Measurements from ENCODE around the gene UBXN1. TPM values are rescaled to one million over a fixed set of nuclear protein-coding genes. Genes with fewer than 3 reads are reported as not detected.
"Not testable (repeated sequence)": the region's sequence is repeated elsewhere in the genome, so short reads cannot be mapped to it uniquely, and the experiment has no call there.

Gene UBXN1
- total RNA-seq, 1 donor from 2014 or later = 105 TPM

GRCh38 chr11:62708392-62708791 lies 29.5 kb upstream of the UBXN1 start:
- no peak for DNase-seq (ENCODE audit: low read depth)

DNA sequence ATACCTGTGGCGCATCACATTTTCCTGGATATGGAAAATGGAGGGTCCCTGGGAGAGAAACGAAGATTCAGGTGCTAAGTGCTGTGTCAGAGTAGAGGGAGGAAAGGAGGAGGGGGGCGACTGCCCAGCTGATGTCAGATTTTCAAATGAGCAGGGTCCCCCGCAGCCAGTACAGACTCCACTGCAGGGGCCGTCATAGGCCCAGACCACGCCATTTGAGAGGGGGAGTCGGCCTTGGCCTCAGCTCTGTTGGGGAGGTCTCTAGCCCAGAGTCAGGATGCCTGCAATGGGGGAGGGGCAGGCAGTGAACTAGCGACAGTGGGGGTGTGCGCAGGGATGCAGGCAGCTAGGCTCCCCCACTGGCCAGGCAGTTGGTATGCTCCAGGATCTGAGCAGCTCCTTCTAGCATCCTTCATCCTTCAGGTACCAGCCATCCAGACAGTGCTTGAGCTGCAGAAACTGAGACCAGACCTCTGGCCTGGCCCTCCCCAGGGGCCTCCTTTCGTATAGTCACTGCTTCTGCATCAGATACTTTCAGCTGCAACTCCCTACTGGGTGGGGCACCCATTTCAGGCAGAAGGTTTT lies 28.5 kb upstream of the UBXN1 start, which contains the start of the genes BSCL2 and GNG3:
Gene BSCL2, minus strand, starts transcription at position 148 of the 585 bp plus-strand sequence. CDS start 229 bp downstream, outside the sequence.
Gene GNG3, plus strand, starts transcription at position 400 of the 585 bp plus-strand sequence. CDS start 620 bp downstream, outside the sequence.
- DNase-seq (ENCODE audit: low read depth) = no peak

- DNase-seq (ENCODE audit: low read depth) = no peak
Measured at GRCh38 chr11:62706850-62707247, 28.0 kb upstream of the UBXN1 start.

- DNase-seq (ENCODE audit: low read depth) = peak; percentile 79
Measured at GRCh38 chr11:62705880-62706849, 27.3 kb upstream of the UBXN1 start.

DNA sequence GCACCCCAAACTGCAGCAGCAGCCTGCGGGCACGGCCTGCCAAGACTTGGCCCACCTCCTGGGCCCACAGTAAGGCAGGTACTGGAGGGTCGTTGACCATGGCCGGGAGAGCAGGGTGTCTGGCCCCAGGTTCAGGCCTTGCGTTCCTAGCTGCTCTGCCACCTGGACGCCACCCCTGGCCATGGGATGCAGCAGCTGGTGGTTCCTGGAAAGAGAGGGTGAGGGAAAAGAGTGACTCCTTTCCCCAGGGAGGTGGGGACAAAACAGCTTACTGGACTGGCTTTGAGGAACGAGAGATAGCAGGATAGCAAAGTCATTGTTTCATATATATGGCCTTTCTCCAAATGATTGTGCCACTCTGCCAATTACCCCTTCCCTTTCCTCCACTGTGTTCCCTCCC lies 26.5 kb upstream of the UBXN1 start:
- no peak for DNase-seq (ENCODE audit: low read depth)

DNA sequence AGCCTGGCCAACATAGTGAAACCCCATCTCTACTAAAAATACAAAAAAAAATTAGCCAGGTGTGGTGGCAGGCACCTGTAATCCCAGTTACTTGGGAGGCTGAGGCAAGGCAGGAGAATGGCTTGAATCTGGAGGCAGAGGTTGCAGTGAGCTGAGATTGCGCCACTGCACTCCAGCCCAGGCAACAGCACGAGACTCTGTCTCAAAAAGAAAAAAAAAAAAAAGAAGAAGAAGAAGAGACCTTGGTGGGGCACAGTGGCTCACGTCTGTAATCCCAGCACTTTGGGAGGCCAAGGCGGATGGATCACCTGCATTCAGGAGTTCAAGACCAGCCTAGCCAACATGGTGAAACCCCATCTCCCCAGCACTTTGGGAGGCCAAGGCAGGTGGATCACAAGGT lies 25.0 kb upstream of the UBXN1 start:
- DNase-seq (ENCODE audit: low read depth) = not testable (repeated sequence)

GRCh38 chr11:62702246-62702645 lies 23.4 kb upstream of the UBXN1 start:
- DNase-seq (ENCODE audit: low read depth) = no peak

DNA sequence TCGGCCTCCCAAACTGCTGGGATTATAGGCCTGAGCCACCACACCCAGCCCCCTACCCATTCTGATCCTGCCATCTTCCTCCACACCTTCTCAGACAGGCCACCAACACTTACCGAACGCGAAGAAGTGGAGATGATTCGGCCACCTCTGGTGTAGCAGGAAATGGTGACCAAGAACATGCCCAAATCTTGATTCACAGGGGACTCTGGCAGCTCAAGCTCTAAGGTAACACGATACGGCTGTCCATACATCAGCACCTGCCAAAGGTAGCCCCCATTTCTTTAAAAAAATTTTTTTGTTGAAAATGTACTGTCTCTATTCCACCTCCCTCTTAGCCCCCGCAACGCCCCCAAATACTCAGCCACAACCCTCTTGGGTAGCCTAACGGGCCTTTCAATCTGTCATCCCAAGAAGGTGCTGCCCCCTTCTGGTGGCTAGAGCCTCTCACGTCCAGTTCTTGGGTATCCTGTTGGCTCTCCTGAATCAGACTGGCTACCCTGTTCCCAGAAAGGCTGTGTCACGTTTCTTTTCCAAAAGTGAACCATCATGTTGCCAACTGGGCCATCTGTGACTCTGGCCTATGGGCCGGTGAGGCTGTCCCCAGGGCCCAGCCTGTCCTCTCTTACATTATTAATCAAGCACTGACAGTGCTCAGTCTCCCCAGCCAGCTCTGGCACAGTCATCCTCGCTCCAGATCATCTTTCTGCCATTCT lies 15.7 kb upstream of the UBXN1 start:
- DNase-seq (ENCODE audit: low read depth) = peak; percentile 63

GRCh38 chr11:62693624-62694023 lies 14.8 kb upstream of the UBXN1 start:
- not testable (repeated sequence) for DNase-seq (ENCODE audit: low read depth)

DNA sequence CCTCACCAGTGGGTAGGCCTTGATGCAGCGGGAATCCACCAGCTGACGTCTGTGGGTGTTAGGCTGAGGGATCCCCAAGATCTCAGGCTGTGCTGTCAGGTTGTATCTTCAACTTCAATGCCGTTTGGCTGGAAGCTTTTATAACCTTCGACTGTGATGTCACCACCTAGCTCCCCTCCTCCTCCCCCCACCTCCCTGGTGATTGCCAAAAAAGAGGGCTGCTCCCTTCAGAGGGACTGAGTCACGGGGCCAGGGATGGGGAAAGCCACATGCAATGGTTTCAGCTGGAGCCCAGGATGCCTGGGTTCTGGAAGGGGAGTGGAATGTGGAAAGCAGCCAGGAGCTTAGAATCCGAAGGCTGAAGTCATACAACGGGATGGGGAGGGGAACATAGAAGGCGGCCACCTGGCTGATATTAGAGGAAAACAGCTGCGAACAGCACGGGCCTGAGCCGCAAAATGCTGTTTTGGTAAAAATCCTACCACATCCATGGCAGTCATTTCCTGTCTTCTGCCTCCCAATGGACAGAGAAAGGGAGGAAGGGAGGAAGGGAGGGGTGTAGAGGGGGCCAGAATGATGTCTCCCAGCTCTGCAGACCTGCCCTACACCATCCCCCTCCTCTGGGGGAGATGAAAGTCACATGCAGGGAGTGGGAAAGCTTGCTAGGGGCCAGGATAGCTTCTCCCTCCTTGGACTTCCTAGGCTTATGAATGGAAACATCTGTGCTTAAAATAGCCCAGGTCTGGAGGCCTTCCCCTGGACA lies 10.7 kb upstream of the UBXN1 start, which contains the start of gene LRRN4CL:
Gene LRRN4CL, minus strand, starts transcription at position 110 of the 763 bp plus-strand sequence. CDS start 1,022 bp downstream, outside the sequence.
- no peak for DNase-seq (ENCODE audit: low read depth)

GRCh38 chr11:62688491-62688890 lies 9.6 kb upstream of the UBXN1 start:
- DNase-seq (ENCODE audit: low read depth) = peak; percentile 34

- no peak for DNase-seq (ENCODE audit: low read depth)
Measured at GRCh38 chr11:62687508-62688396, 8.9 kb upstream of the UBXN1 start.

GRCh38 chr11:62682518-62682917 lies 3.6 kb upstream of the UBXN1 start:
- DNase-seq (ENCODE audit: low read depth) = no peak

GRCh38 chr11:62680825-62681240 lies 2.0 kb upstream of the UBXN1 start:
- DNase-seq (ENCODE audit: low read depth) = peak; percentile 82

GRCh38 chr11:62678433-62678769 lies 472 bp downstream of the UBXN1 start:
- DNase-seq (ENCODE audit: low read depth) = no peak

DNA sequence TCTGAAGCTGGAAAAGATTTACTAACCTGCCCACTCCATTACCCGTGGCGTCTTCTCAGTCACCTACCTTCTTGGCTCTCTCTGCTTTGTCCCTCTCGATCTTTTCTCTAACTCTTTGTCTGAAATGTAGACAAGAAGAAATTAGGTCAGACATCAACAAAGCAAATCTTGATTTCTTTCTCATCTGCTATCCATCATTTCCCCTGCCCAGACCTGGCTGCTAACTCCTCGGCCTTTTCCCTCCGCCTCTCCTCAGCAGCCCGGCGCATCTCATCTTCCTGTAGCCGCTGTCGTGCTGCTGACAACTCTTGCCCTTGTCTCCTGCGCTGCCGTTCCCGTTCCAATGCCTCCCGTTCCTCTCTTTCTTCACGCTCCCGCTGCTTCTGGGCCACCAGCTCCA lies 1.2 kb downstream of the UBXN1 start:
- no peak for DNase-seq (ENCODE audit: low read depth)

- no peak for DNase-seq (ENCODE audit: low read depth)
Measured at GRCh38 chr11:62677156-62677555, 1.7 kb downstream of the UBXN1 start.

DNA sequence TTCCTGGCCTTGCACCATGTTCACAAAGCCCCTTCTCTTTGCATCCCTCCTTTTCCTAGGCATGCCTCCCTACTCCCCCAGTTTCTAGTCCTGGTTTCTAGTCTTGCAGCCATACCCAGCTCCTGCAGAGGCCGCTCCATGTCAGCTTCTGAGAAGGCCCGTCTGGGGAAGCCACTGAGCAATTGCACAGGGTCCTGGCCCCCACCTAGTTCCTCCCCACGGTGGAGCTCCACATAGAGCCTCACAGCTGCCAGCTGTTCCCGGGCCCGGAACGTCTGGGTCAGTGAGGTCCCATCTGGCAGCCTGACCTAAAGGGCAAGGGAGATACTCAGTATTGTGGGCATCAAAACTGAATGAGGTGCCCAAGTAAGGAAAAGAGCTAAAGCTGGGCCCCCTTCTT lies 2.2 kb downstream of the UBXN1 start:
- DNase-seq (ENCODE audit: low read depth) = no peak

DNA sequence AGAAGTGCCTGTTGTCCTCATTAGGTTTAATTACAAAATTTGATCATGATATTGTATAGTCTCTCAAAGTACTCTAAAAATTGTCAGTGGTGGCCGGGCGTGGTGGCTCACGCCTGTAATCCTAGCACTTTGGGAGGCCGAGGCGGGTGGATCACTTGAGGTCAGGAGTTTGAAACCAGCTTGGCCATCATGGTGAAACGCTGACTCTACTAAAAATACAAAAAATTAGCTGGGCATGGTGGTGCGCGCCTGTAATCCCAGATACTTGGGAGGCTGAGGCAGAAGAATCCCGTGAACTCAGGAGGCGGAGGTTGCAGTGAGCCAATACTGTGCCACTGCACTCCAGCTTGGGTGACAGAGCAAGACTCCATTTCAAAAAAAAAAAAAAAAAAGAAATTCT lies 3.5 kb downstream of the UBXN1 start:
- not testable (repeated sequence) for DNase-seq (ENCODE audit: low read depth)

- DNase-seq (ENCODE audit: low read depth) = no peak
Measured at GRCh38 chr11:62673196-62673525, 5.7 kb downstream of the UBXN1 start.

Data from renal cortical epithelial cell (primary cell).